HepG2 (cell line): ENCODE data around the gene TP53AIP1. TPM values are rescaled to one million over a fixed set of nuclear protein-coding genes. Genes with fewer than 3 reads are reported as not detected.
A peak's percentile ranks its signal among the peaks of the same experiment; 100 is the strongest.

Experiments used
- ATF7-NPFF ChIP-seq: sonication (generic); formaldehyde crosslinking; IDR thresholded peaks from 2 replicates; pipeline ENCODE4 v1.8.1; 2023; ENCODE audit warnings: mild to moderate bottlenecking, low read depth, missing genetic modification reagents, moderate library complexity
- GABPB1 ChIP-seq: IDR thresholded peaks from 2 replicates; pipeline ENCODE4 v1.6.1; 2016; ENCODE audit warnings: mild to moderate bottlenecking, missing genetic modification reagents, moderate library complexity, missing compliant biosample characterization
- HNRNPLL ChIP-seq: fragments of 200-400 bp; formaldehyde crosslinking; IDR thresholded peaks from 2 replicates; pipeline ENCODE4 v1.6.1; 2017; ENCODE audit warnings: mild to moderate bottlenecking, low read depth, low read length; ENCODE audit not compliant: poor library complexity, severe bottlenecking
- KDM2A ChIP-seq: sonication (generic); formaldehyde crosslinking; IDR thresholded peaks from 2 replicates; pipeline ENCODE4 v1.4.0; 2020; ENCODE audit warnings: low read depth, missing genetic modification reagents, borderline replicate concordance
- PAF1 ChIP-seq: IDR thresholded peaks from 2 replicates; pipeline ENCODE4 v1.6.1; 2016; ENCODE audit warnings: missing genetic modification reagents, missing compliant biosample characterization
- PHF8 ChIP-seq: sonication (generic); formaldehyde crosslinking; IDR thresholded peaks from 2 replicates; pipeline ENCODE4 v1.5.0; 2020; ENCODE audit warnings: missing genetic modification reagents
- POLR2G ChIP-seq: fragments of 200-400 bp; formaldehyde crosslinking; IDR thresholded peaks from 2 replicates; pipeline ENCODE4 v1.6.1; 2018; ENCODE audit warnings: mild to moderate bottlenecking, low read depth, low read length, moderate library complexity
- ZMAT3 ChIP-seq: sonication (generic); formaldehyde crosslinking; conservative IDR thresholded peaks from 2 replicates; pipeline ENCODE4 v1.7.0; 2021; ENCODE audit warnings: missing genetic modification reagents
- ZNF687 ChIP-seq: sonication (generic); formaldehyde crosslinking; IDR thresholded peaks from 2 replicates; pipeline ENCODE4 v1.5.1; 2020; ENCODE audit warnings: mild to moderate bottlenecking, missing genetic modification reagents, moderate library complexity
- ZNF777 ChIP-seq: sonication (generic); formaldehyde crosslinking; IDR thresholded peaks from 2 replicates; pipeline ENCODE4 v1.4.0; 2020; ENCODE audit warnings: missing genetic modification reagents
- polyA plus RNA-seq, 8 experiments: library from polyadenylated mRNA; depleted of rRNA in 3 of 8; stranded (reverse) in 7 of 8; unstranded in 1 of 8; fragments of >200 nt; fragmentation: Illumina TruSeq in 4 of 8; extraction: Trizol in 4 of 8; gene quantifications; 2 replicates each; pipeline versions ENCODE4 v1.2.1 to v1.2.3, GENCODE V29; 2011 to 2016; ENCODE audit warnings: low read depth in 4 of 8, missing spikeins in 1 of 8, mixed read lengths in 1 of 8; ENCODE audit not compliant: insufficient read depth in 1 of 8
- total RNA-seq, 5 experiments: library from RNA; depleted of rRNA; stranded (reverse); fragments of >200 nt; fragmentation: Illumina TruSeq; extraction: Trizol; gene quantifications; 2 replicates each; pipeline ENCODE4 v1.2.3, GENCODE V29; 2016; ENCODE audit warnings: low read depth in 1 of 5

The TP53AIP1 gene
- total and polyA plus RNA-seq, 2 of the 13 experiments (the other 11 are each of a cell fraction or from before 2014, with no cell fraction given) = 0.11 TPM; not detected in 1

- TF ChIP-seq ZNF687 (CRISPR knock-in tag) (peak; percentile 42; the same call in 1 of the 2 replicates), KDM2A (0 out of 2 replicates have a peak, but pooled peaks have one; percentile 44), HNRNPLL (peak; percentile 45), PAF1 (CRISPR knock-in tag) (no peak), ATF7-NPFF (CRISPR knock-in tag) (no peak), ZMAT3 (CRISPR knock-in tag) (no peak), POLR2G (no peak), PHF8 (no peak), GABPB1 (CRISPR knock-in tag) (peak; percentile 34; the same call in 1 of the 2 replicates), ZNF777 (peak; percentile 57)
Measured at GRCh38 chr11:128890543-128891368, 51.9 kb downstream of the TP53AIP1 start, which contains the start of gene KCNJ5 (continued).
